ENCODE measurements around the gene CRISPLD2.

CRISPLD2 gene

DNA sequence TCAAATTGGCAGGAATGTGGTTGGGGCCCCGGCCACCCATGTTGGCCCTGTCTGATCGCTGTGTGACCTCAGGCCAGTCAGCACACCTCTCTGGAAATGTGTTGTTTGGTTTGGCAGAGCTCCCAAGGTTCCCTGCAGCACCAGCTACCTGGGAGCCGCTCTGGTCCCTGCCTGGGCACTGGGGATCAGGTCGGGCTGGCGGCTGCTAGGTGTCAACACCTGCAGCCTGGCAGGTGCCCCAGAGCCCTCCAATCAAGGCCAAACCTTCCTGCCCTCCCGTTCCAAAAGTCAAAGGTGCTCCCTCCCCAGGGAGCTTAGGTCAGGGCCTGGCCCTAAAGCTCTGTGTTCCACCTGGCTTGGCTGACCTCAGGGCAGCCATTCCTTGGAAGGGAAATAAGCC is 135.6 kb downstream of the CRISPLD2 start:
- DNase-seq (ENCODE audit: low read depth), result no peak

GRCh38 chr16:84957192-84957591 is 137.4 kb downstream of the CRISPLD2 start:
- DNase-seq (ENCODE audit: low read depth), result no peak

- DNase-seq (ENCODE audit: low read depth), result no peak
Measured at GRCh38 chr16:84957792-84958191, 138.0 kb downstream of the CRISPLD2 start.
